Epithelial cell of proximal tubule (primary cell): ENCODE measurements around the gene TCP11L2. TPM values are rescaled to one million over a fixed set of nuclear protein-coding genes. Genes with fewer than 3 reads are reported as not detected.

ENCODE experiments used
- DNase-seq: peaks from one replicate; pipeline ENCODE4 v3.0.0-alpha.2; 2011; ENCODE audit warnings: low read depth
- H3K4me3 ChIP-seq: 2 replicates; pipeline ENCODE4 v1.5.1; 2011; ENCODE audit warnings: low read depth, mild to moderate bottlenecking, low read length
- CTCF ChIP-seq: conservative IDR thresholded peaks from 2 replicates; pipeline ENCODE4 v1.5.1; 2012; ENCODE audit warnings: low read depth, mild to moderate bottlenecking, low read length
- total RNA-seq: library from RNA; depleted of rRNA; stranded (reverse); fragments of >200 nt; gene quantifications from 2 replicates; pipeline ENCODE4 v1.2.3, GENCODE V29; 2015

The TCP11L2 gene
- total RNA-seq, 1 donor from 2014 or later = 2.9 TPM

GRCh38 chr12:106328735-106329134 lies 26.2 kb downstream of the TCP11L2 start:
- DNase-seq = no peak
- H3K4me3 ChIP-seq = no peak overlapping the region
- TF ChIP-seq CTCF = no peak

GRCh38 chr12:106329231-106329982 lies 26.9 kb downstream of the TCP11L2 start:
- no peak for DNase-seq
- TF ChIP-seq CTCF = no peak

GRCh38 chr12:106331599-106331998 lies 29.1 kb downstream of the TCP11L2 start:
- no peak for TF ChIP-seq CTCF
- no peak overlapping the region for H3K4me3 ChIP-seq
- DNase-seq = no peak

More at GRCh38 chr12:106329231-106329982, 26.9 kb downstream of the TCP11L2 start:
- no peak overlapping the region for H3K4me3 ChIP-seq

- H3K4me3 ChIP-seq = no peak overlapping the region
- DNase-seq = no peak
- no peak for TF ChIP-seq CTCF
These were observed 30.0 kb downstream of the TCP11L2 start for GRCh38 chr12:106332536-106332935.

GRCh38 chr12:106333010-106333409 lies 30.5 kb downstream of the TCP11L2 start:
- TF ChIP-seq CTCF = no peak

GRCh38 chr12:106333756-106334155 lies 31.2 kb downstream of the TCP11L2 start:
- H3K4me3 ChIP-seq = no peak overlapping the region
- no peak for DNase-seq
- TF ChIP-seq CTCF = no peak

More at GRCh38 chr12:106333010-106333409, 30.5 kb downstream of the TCP11L2 start:
- no peak overlapping the region for H3K4me3 ChIP-seq
- no peak for DNase-seq
